Measurements from ENCODE around the gene NXT1. TPM values are rescaled to one million over a fixed set of nuclear protein-coding genes. Genes with fewer than 3 reads are reported as not detected.

The NXT1 gene
- total RNA-seq, 1 experiment from 2014 or later = 98.0 TPM

DNA sequence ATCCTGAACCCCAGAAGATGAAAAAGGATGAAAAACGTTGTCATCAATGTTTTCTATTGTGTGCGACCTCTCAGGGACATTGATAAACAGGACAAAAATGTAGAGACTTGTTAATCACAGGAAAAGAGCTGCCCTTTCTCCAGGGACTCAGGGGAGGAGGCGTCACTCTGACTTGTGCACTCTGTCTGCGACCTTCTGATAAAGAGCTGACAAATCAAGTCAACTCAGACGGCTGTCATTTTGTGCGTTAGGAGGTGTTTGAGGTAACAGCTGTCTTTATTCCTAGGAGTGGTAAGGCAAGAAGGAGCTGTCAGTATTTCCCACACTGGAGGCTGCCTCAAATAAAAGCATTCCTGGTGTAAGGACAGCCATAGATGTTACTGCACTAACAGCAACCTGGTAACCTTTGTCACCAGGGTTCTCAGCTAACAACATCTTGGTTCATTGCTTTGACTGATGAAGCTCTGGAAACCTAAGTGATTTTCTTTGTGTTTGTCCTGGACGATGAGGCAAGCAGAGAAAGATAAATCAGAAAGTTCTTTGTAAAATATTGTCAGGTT is 38.6 kb upstream of the NXT1 start:
- H3K79me2 ChIP-seq (ENCODE audit: low read length) = no peaks in the 10 kb centered on the region
- BruUV-seq (replicated peaks) = no TSS peak

DNA sequence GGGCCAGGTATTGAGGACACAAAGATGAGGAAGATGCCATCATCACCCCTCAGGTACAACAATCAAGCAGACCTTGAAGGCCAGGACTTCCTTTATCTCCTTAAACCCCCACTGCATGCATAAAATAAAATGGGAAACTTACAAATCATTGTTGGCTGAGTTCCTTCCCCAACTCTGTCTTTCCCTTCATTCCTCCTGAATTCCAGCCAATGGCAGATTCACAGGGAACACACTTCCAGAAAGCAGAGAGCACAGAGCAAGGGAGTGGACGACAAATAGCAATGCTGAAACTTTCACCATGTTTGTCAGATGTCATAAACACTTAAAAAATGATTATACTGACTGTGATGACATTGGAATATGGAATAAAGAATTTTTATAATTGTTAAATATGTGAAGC is 37.3 kb upstream of the NXT1 start:
- DNase-seq (no peak), ATAC-seq (no peak)
- H4K20me1 ChIP-seq (ENCODE audit: low read length) = no peaks in the 10 kb centered on the region
- H3K4me2 ChIP-seq (ENCODE audit: low read length) = no peak overlapping the region
- CTCF ChIA-PET = no interaction called here
- H3K9me2 ChIP-seq (replicated peaks; ENCODE audit: low read length) = no peaks in the 10 kb centered on the region
- H3K79me2 ChIP-seq (ENCODE audit: low read length) = no peaks in the 10 kb centered on the region
- no peak overlapping the region for H2AFZ ChIP-seq (ENCODE audit: low read length)
- no peaks in the 10 kb centered on the region for H3F3A ChIP-seq (ENCODE audit: low read length, unreplicated experiment)
- no peaks in the 10 kb centered on the region for H3K9me3 ChIP-seq (ENCODE audit: low read length)
- no peaks in the 10 kb centered on the region for H3K36me3 ChIP-seq (ENCODE audit: low read depth, low read length)
- POLR2A ChIA-PET (ENCODE audit: unreplicated experiment) = no interaction called here
- H3K4me1 ChIP-seq (ENCODE audit: insufficient read depth, low read length) = no peaks in the 10 kb centered on the region
- intact Hi-C loops (cut with micrococcal nuclease) = no loop called here
- no peak overlapping the region for H3K27ac ChIP-seq (ENCODE audit: low read length)
- peaks cover 65% of the 10 kb centered on the region for H3K27me3 ChIP-seq (ENCODE audit: low read length)
- H3K4me3 ChIP-seq (ENCODE audit: low read length) = no peak overlapping the region
- no TSS peak for BruUV-seq (replicated peaks)
- TF ChIP-seq EZH2 (IDR thresholded peaks at IDR 0.05; ENCODE audit: low read length, unreplicated experiment) (no peak), EZH2phosphoT487 (IDR thresholded peaks at IDR 0.05; ENCODE audit: borderline replicate concordance, low read length) (no peak)
- TF ChIP-seq, protein P1, sequence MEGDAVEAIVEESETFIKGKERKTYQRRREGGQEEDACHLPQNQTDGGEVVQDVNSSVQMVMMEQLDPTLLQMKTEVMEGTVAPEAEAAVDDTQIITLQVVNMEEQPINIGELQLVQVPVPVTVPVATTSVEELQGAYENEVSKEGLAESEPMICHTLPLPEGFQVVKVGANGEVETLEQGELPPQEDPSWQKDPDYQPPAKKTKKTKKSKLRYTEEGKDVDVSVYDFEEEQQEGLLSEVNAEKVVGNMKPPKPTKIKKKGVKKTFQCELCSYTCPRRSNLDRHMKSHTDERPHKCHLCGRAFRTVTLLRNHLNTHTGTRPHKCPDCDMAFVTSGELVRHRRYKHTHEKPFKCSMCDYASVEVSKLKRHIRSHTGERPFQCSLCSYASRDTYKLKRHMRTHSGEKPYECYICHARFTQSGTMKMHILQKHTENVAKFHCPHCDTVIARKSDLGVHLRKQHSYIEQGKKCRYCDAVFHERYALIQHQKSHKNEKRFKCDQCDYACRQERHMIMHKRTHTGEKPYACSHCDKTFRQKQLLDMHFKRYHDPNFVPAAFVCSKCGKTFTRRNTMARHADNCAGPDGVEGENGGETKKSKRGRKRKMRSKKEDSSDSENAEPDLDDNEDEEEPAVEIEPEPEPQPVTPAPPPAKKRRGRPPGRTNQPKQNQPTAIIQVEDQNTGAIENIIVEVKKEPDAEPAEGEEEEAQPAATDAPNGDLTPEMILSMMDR (conservative IDR thresholded peaks at IDR 0.05; ENCODE audit: low read depth, low read length) = no peak
- H3K9ac ChIP-seq (ENCODE audit: low read length) = no peak overlapping the region

More for the DNA sequence above, 38.6 kb upstream of the NXT1 start:
- TF ChIP-seq EZH2phosphoT487 (IDR thresholded peaks at IDR 0.05; ENCODE audit: borderline replicate concordance, low read length) (no peak), EZH2 (IDR thresholded peaks at IDR 0.05; ENCODE audit: low read length, unreplicated experiment) (no peak)
- TF ChIP-seq, protein P1 (conservative IDR thresholded peaks at IDR 0.05; ENCODE audit: low read depth, low read length) = no peak
- H3K4me3 ChIP-seq (ENCODE audit: low read length) = no peak overlapping the region
- ChIA-PET CTCF (no interaction called here), POLR2A (ENCODE audit: unreplicated experiment) (no interaction called here)
- ATAC-seq (no peak), DNase-seq (no peak)
- H3K36me3 ChIP-seq (ENCODE audit: low read depth, low read length) = no peaks in the 10 kb centered on the region
- H3K27me3 ChIP-seq (ENCODE audit: low read length) = peaks cover 61% of the 10 kb centered on the region
- H3K9ac ChIP-seq (ENCODE audit: low read length) = no peak overlapping the region
- H3K4me1 ChIP-seq (ENCODE audit: insufficient read depth, low read length) = no peaks in the 10 kb centered on the region
- no peak overlapping the region for H3K4me2 ChIP-seq (ENCODE audit: low read length)
- no peaks in the 10 kb centered on the region for H3F3A ChIP-seq (ENCODE audit: low read length, unreplicated experiment)
- intact Hi-C loops (cut with micrococcal nuclease) = no loop called here
- H2AFZ ChIP-seq (ENCODE audit: low read length) = no peak overlapping the region
- no peaks in the 10 kb centered on the region for H3K9me3 ChIP-seq (ENCODE audit: low read length)
- H4K20me1 ChIP-seq (ENCODE audit: low read length) = no peaks in the 10 kb centered on the region
- H3K9me2 ChIP-seq (replicated peaks; ENCODE audit: low read length) = no peaks in the 10 kb centered on the region
- no peak overlapping the region for H3K27ac ChIP-seq (ENCODE audit: low read length)

DNA sequence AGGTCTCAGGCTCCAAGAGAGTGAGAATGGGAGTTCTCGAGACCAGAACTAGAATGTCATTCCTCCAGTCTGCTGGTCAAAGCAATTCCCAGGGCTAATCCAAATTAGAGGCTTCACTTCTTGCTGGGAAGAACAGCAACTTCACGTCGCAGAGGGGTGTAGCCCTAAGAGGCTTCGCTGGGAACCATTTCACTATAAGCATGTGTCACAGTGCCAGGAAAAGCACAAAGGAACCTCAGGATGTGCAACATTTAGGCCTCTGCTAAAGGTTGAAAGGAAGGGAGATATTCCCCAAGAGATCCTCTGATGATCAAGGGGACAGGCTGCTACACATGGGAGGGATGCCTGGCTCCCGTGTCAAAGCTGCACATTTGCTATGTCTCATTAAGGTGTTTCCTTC is 35.9 kb upstream of the NXT1 start:
- H3K9ac ChIP-seq (ENCODE audit: low read length) = no peak overlapping the region
- H3K4me1 ChIP-seq (ENCODE audit: insufficient read depth, low read length) = no peaks in the 10 kb centered on the region
- H3F3A ChIP-seq (ENCODE audit: low read length, unreplicated experiment) = no peaks in the 10 kb centered on the region
- no peak for TF ChIP-seq EZH2phosphoT487 (IDR thresholded peaks at IDR 0.05; ENCODE audit: borderline replicate concordance, low read length)
- TF ChIP-seq, protein P1 (conservative IDR thresholded peaks at IDR 0.05; ENCODE audit: low read depth, low read length) = no peak
- TF ChIP-seq EZH2 (IDR thresholded peaks at IDR 0.05; ENCODE audit: low read length, unreplicated experiment) = no peak
- intact Hi-C loops (cut with micrococcal nuclease) = no loop called here
- ChIA-PET POLR2A (ENCODE audit: unreplicated experiment) (no interaction called here), CTCF (no interaction called here)
- H3K36me3 ChIP-seq (ENCODE audit: low read depth, low read length) = no peaks in the 10 kb centered on the region
- no peaks in the 10 kb centered on the region for H3K9me3 ChIP-seq (ENCODE audit: low read length)
- H3K9me2 ChIP-seq (replicated peaks; ENCODE audit: low read length) = no peaks in the 10 kb centered on the region
- no peak overlapping the region for H3K4me2 ChIP-seq (ENCODE audit: low read length)
- no peak overlapping the region for H2AFZ ChIP-seq (ENCODE audit: low read length)
- H4K20me1 ChIP-seq (ENCODE audit: low read length) = no peaks in the 10 kb centered on the region
- no peak overlapping the region for H3K27ac ChIP-seq (ENCODE audit: low read length)
- peaks cover 69% of the 10 kb centered on the region for H3K27me3 ChIP-seq (ENCODE audit: low read length)
- DNase-seq = no peak
- no peak for ATAC-seq
- H3K4me3 ChIP-seq (ENCODE audit: low read length) = no peak overlapping the region
- no TSS peak for BruUV-seq (replicated peaks)
- no peaks in the 10 kb centered on the region for H3K79me2 ChIP-seq (ENCODE audit: low read length)

Data from PC-3 (cell line).